Heart right ventricle (tissue), 16 donors: ENCODE data around the gene PGS1. TPM values are rescaled to one million over a fixed set of nuclear protein-coding genes. Genes with fewer than 3 reads are reported as not detected.

Experiments
- ATAC-seq, 8 donors: fragments of 200-7000 bp; cut with Tn5 transposase; one replicate each; pipeline ENCODE4 v1.9.1; 2020; ENCODE audit warnings: mild to moderate bottlenecking in 8 of 8, moderate library complexity in 8 of 8, moderate number of reproducible peaks in 1 of 8
- DNase-seq, 2 donors: peaks; one replicate each; pipeline ENCODE4 v3.0.0-alpha.2; 2020
- H3K27ac ChIP-seq, 10 donors: fragments of 200-600 bp; sonication (generic) in 2 of 10; one replicate each; pipeline versions ENCODE4 v1.5.0 to v1.8.0; 2020 to 2022; ENCODE audit warnings: mild to moderate bottlenecking in 3 of 10
- H3K27me3 ChIP-seq, 7 donors: fragments of 200-600 bp; one replicate each; pipeline ENCODE4 v1.8.0; 2021 to 2022; ENCODE audit warnings: mild to moderate bottlenecking in 2 of 7
- H3K36me3 ChIP-seq, 9 donors: fragments of 200-600 bp; sonication (generic) in 1 of 9; one replicate each; pipeline versions ENCODE4 v1.5.0 to v1.8.0; 2020 to 2022; ENCODE audit warnings: mild to moderate bottlenecking in 2 of 9
- H3K4me1 ChIP-seq, 9 donors: fragments of 200-600 bp; sonication (generic) in 1 of 9; one replicate each; pipeline versions ENCODE4 v1.5.0 to v1.8.0; 2020 to 2022; ENCODE audit warnings: mild to moderate bottlenecking in 4 of 9
- H3K4me3 ChIP-seq, 10 donors: fragments of 200-600 bp; sonication (generic) in 2 of 10; one replicate each; pipeline versions ENCODE4 v1.5.0 to v1.8.0; 2020 to 2022; ENCODE audit warnings: mild to moderate bottlenecking in 7 of 10, moderate library complexity in 2 of 10
- H3K9me3 ChIP-seq, 11 donors: fragments of 200-600 bp in 10 of 11; sonication (generic) in 2 of 11; one replicate each; pipeline versions ENCODE4 v1.5.0 to v1.8.0; 2013 to 2022; ENCODE audit warnings: mild to moderate bottlenecking in 2 of 11, control low read depth in 1 of 11, moderate library complexity in 1 of 11
- CTCF ChIP-seq, 9 donors: fragments of 200-600 bp; sonication (generic) in 2 of 9; IDR thresholded peaks; one replicate each; pipeline versions ENCODE4 v1.5.0 to v1.8.0; 2021 to 2022; ENCODE audit warnings: antibody characterized with exemption in 9 of 9, mild to moderate bottlenecking in 5 of 9, moderate library complexity in 1 of 9
- whole genome bisulfite sequencing, 2 donors: extraction: QIAGEN DNeasy Blood & Tissue Kit; methylation state at CpG; one replicate each; pipeline ENCODE4 v1.1.7; 2013; ENCODE audit warnings: inconsistent platforms in 1 of 2; 5-methylcytosine and 5-hydroxymethylcytosine counted together
- intact Hi-C, 10 donors: fragments of 100-400 bp; cut with DNase I; formaldehyde crosslinking; loops; one replicate each; pipeline versions ENCODE4 v1.11.1 to v1.14.2; 2022
- polyA plus RNA-seq, 2 donors: library from polyadenylated mRNA; stranded (reverse); fragments of 200-250 nt; gene quantifications; one replicate each; pipeline ENCODE4 v1.2.3, GENCODE V29; 2013
- total RNA-seq, 10 donors: library from RNA; stranded (reverse); fragmentation: NEBNext Ultra II Directional in 3 of 10; extraction: Animal tissue kit (Norgen Biotek cat#: 25700) in 3 of 10; gene quantifications; one replicate each; pipeline versions ENCODE4 v1.2.1 to v1.2.4, GENCODE V29; 2021 to 2023
- donor health status: Arrhythmogenic right ventricular cardiomyopathy.
- donor health status: ischemic (EF 13 %, LVEDD 7.1; RV severe dilation, severe dysfunction).
- donor health status: healthy with polysubstance abuse.
- donor health status: DM: no; HTN: yes; CAD: no.
- donor health status: DM: no; HTN: no; CAD: no.
- donor health status: ischemic (EF 25% LVEDD 6.9; RV normal size, moderate dysfunction).
- donor health status: ischemic (EF 25% LVEDD 5.7; RV mildly dilated, moderate dysfunction).
- donor health status: healthy.
- donor health status: DM: yes; HTN: yes; CAD: no.
- donor health status: Ischemic cardiomyopathy.
- donor health status: ischemic (EF 35%, LVEDD 5.7; RV mildly dilated, moderate dysfunction).
- donor health status: nonischemic (EF 11% LVEDD 7.7; RV severe dilation, severe dysfunction).
- donor health status: DM: yes; HTN: yes; CAD: no.
- donor health status: PGD.
- donor health status: ischemic (EF 29% LVEDD 5.4; RV normal size, mild dysfunction).
- donor health status: nonischemic (EF 23%, LVEDD 6.1; RV moderate dilation, normal function).

Gene PGS1
- total and polyA plus RNA-seq, 12 donors, result 14.7 to 28.4 (median 18.2) TPM

GRCh38 chr17:78438694-78439325 lies 60.4 kb downstream of the PGS1 start:
- WGBS, 2 donors, result 73 to 76% methylated on average over 16 of the region's 16 CpGs
- no peak for TF ChIP-seq CTCF (IDR thresholded peaks at IDR 0.05)
- H3K27me3 ChIP-seq, result peaks cover 0 to 18% (median 0%) of the 10 kb centered on the region in 7 donors
- no peak overlapping the region for H3K4me3 ChIP-seq
- no peaks in the 10 kb centered on the region for H3K36me3 ChIP-seq
- H3K9me3 ChIP-seq, result no peaks in the 10 kb centered on the region
- ATAC-seq (no peak), DNase-seq (no peak)
- no peak overlapping the region for H3K27ac ChIP-seq
- H3K4me1 ChIP-seq, result peaks cover 0 to 24% (median 7%) of the 10 kb centered on the region in 9 donors
- intact Hi-C loops, result no loop called here

GRCh38 chr17:78441271-78441971 lies 63.0 kb downstream of the PGS1 start:
- no peak for TF ChIP-seq CTCF (IDR thresholded peaks at IDR 0.05)
- Histone ChIP-seq H3K27me3 (peaks cover 0 to 19% (median 0%) of the 10 kb centered on the region in 7 donors), H3K36me3 (no peaks in the 10 kb centered on the region), H3K4me3 (no peak overlapping the region), H3K27ac (peak overlapping the region in 1 of 10 donors; percentile 81), H3K9me3 (no peaks in the 10 kb centered on the region), H3K4me1 (peaks cover 0 to 25% (median 7%) of the 10 kb centered on the region in 9 donors)
- 67 to 70% methylated on average over 12 of the region's 12 CpGs for WGBS, 2 donors
- intact Hi-C loops, result no loop called here
- DNase-seq (no peak), ATAC-seq (no peak)

- ATAC-seq, result peak; percentile 69 to 88 (median 80)
- DNase-seq, result peak; percentile 55 to 66
- Histone ChIP-seq H3K27me3 (peaks cover 0 to 7% (median 0%) of the 10 kb centered on the region in 7 donors), H3K27ac (peak overlapping the region in 1 of 10 donors; percentile 81), H3K4me3 (no peak overlapping the region), H3K4me1 (peaks cover 0 to 25% (median 7%) of the 10 kb centered on the region in 9 donors), H3K36me3 (no peaks in the 10 kb centered on the region), H3K9me3 (no peaks in the 10 kb centered on the region)
- WGBS, 2 donors, result 52 to 60% methylated on average over 19 of the region's 19 CpGs
- TF ChIP-seq CTCF (IDR thresholded peaks at IDR 0.05), result no peak
- intact Hi-C loops, result no loop called here
Observed at GRCh38 chr17:78442648-78443218, 64.3 kb downstream of the PGS1 start.

GRCh38 chr17:78444392-78444791 lies 65.9 kb downstream of the PGS1 start:
- DNase-seq (no peak), ATAC-seq (no peak)
- Histone ChIP-seq H3K27ac (no peak overlapping the region), H3K4me3 (no peak overlapping the region), H3K36me3 (no peaks in the 10 kb centered on the region), H3K27me3 (peaks cover 0 to 4% (median 0%) of the 10 kb centered on the region in 7 donors), H3K9me3 (no peaks in the 10 kb centered on the region), H3K4me1 (peaks cover 0 to 25% (median 7%) of the 10 kb centered on the region in 9 donors)
- intact Hi-C loops, result no loop called here
- TF ChIP-seq CTCF (IDR thresholded peaks at IDR 0.05), result no peak
- WGBS, 2 donors, result 85 to 87% methylated on average over 20 of the region's 20 CpGs
